Measurements from ENCODE around the gene PEPD.

The PEPD gene

GRCh38 chr19:33471111-33471996, 50.2 kb downstream of the PEPD start:
- DNase-seq, result no peak

GRCh38 chr19:33470686-33471085, 50.9 kb downstream of the PEPD start:
- DNase-seq, result no peak

- DNase-seq, result no peak
Observed at GRCh38 chr19:33470040-33470330, 51.6 kb downstream of the PEPD start.

- no peak for DNase-seq
Observed at GRCh38 chr19:33469171-33470039, 52.2 kb downstream of the PEPD start.

- DNase-seq, result no peak
Observed at GRCh38 chr19:33468361-33469170, 53.0 kb downstream of the PEPD start.

- DNase-seq, result no peak
Observed at GRCh38 chr19:33467851-33468250, 53.7 kb downstream of the PEPD start.

- DNase-seq, result no peak
Observed at GRCh38 chr19:33465834-33466233, 55.8 kb downstream of the PEPD start.

GRCh38 chr19:33465371-33465770, 56.2 kb downstream of the PEPD start:
- DNase-seq, result no peak

- no peak for DNase-seq
Observed at GRCh38 chr19:33464733-33465115, 56.9 kb downstream of the PEPD start.

- DNase-seq, result no peak
Observed at GRCh38 chr19:33464010-33464732, 57.4 kb downstream of the PEPD start.

- DNase-seq, result no peak
Observed at GRCh38 chr19:33463199-33463598, 58.4 kb downstream of the PEPD start.

GRCh38 chr19:33462112-33462791, 59.3 kb downstream of the PEPD start:
- DNase-seq, result no peak

- no peak for DNase-seq
Observed at GRCh38 chr19:33461256-33462111, 60.1 kb downstream of the PEPD start.

- DNase-seq, result no peak
Observed at GRCh38 chr19:33460221-33460908, 61.2 kb downstream of the PEPD start.

GRCh38 chr19:33459222-33460090, 62.1 kb downstream of the PEPD start:
- no peak for DNase-seq

GRCh38 chr19:33458807-33459206, 62.8 kb downstream of the PEPD start:
- no peak for DNase-seq

GRCh38 chr19:33458171-33458633, 63.4 kb downstream of the PEPD start:
- no peak for DNase-seq

- no peak for DNase-seq
Observed at GRCh38 chr19:33456845-33457220, 64.8 kb downstream of the PEPD start.

Data from activated CD4-positive, CD25-positive, alpha-beta regulatory T cell (primary cell).